Fibroblast of the aortic adventitia (primary cell): Measurements from ENCODE around the gene CDK5RAP2. TPM values are rescaled to one million over a fixed set of nuclear protein-coding genes. Genes with fewer than 3 reads are reported as not detected.
"Not testable (repeated sequence)": the region's sequence is repeated elsewhere in the genome, so short reads cannot be mapped to it uniquely, and the experiment has no call there.

ENCODE experiments used
- DNase-seq: peaks from one replicate; pipeline ENCODE4 v3.0.0-alpha.2; 2010; ENCODE audit warnings: low read depth
- H3K4me3 ChIP-seq: 2 replicates; pipeline ENCODE4 v1.5.1; 2011; ENCODE audit warnings: low read depth, mild to moderate bottlenecking, control low read depth, low read length, moderate library complexity
- CTCF ChIP-seq: IDR thresholded peaks from 2 replicates; pipeline ENCODE4 v1.5.1; 2011; ENCODE audit warnings: mild to moderate bottlenecking, low read length, control low read depth, inconsistent platforms; ENCODE audit not compliant: insufficient read depth
- total RNA-seq: library from RNA; depleted of rRNA; stranded (reverse); fragments of >200 nt; gene quantifications from 2 replicates; pipeline ENCODE4 v1.2.3, GENCODE V29; 2012; ENCODE audit warnings: low replicate concordance

The CDK5RAP2 gene
- total RNA-seq, 1 donor, result 36.8 TPM

DNA sequence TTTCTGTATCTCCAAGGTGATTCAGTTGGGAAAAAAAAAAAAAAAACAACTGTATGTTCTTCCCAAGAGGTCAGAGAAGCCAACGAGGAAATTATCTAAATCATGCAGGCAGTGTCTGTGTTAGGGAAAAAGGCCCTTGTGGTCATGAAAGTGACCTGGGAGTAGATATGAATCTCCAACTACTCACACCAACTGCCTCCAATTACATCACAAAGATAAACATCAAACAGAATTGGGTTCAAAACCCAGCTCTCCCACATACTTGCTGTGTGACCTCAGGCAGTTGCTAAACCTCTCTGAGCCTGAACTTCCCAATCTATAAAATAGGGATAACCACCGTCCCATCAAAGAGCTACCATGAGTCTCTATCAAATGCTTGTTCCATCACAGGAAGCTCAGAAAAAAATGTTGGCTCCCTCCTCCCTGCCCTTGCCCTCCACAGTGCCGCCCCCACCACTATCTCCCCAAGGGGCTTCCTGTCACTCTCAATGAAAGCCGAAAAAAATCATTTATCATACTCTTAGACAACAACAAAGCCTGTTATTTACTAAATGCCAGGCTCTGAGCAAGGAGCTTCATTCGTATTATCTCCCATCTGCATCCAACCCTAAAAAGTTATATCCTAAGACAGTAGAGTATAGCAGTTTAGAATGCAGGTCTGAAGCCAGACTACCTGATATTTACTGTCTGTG is 42.9 kb downstream of the CDK5RAP2 start:
- H3K4me3 ChIP-seq, result no peak overlapping the region
- TF ChIP-seq CTCF, result no peak
- DNase-seq, result no peak

- H3K4me3 ChIP-seq, result no peak overlapping the region
- TF ChIP-seq CTCF, result no peak
- no peak for DNase-seq
Measured at GRCh38 chr9:120536094-120536493, 43.9 kb downstream of the CDK5RAP2 start.

GRCh38 chr9:120534266-120534665 is 45.7 kb downstream of the CDK5RAP2 start:
- no peak overlapping the region for H3K4me3 ChIP-seq
- no peak for DNase-seq
- TF ChIP-seq CTCF, result no peak

DNA sequence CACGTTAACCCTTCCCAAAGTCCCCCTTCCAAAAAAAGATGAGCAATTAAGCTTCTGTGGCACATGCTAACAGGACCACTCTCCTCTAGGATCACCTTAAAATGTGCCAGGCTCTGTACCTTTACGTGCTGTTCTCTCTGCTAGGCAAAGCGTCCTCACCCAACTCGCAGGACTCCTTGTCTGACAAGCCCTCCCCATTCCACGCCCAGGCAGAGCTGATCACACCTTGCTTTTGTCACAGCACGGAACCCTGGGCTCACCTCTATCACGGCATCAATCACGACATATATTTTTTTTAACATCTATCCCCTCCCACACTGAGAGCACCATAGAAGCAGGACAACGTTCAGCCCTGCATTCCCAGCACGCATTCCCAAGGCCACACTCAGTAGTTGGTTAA is 47.1 kb downstream of the CDK5RAP2 start:
- no peak for TF ChIP-seq CTCF
- no peak overlapping the region for H3K4me3 ChIP-seq
- no peak for DNase-seq

DNA sequence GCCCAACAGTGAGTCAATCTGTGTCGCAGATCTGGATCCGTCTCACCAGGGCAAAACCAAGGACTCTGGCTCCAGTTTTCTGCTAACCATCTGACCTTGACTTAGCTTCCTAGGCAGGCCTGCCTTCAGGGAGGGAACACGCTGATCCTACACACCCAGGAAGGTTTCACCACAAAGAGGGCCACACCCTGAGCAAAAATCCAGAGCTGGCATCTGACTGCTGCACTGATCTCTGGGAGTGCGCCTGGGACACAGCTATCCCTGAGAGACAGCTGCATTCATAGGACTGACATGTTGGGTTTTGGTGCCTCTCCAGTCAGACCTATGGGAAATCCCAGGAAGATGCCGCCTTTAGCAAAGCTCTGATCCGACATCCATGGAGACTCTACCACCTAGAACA is 47.5 kb downstream of the CDK5RAP2 start:
- H3K4me3 ChIP-seq, result no peak overlapping the region
- no peak for TF ChIP-seq CTCF
- peak; percentile 63 for DNase-seq

- no peak overlapping the region for H3K4me3 ChIP-seq
- peak; percentile 46 for TF ChIP-seq CTCF
- peak; percentile 36 for DNase-seq
Measured at GRCh38 chr9:120531683-120532300, 48.2 kb downstream of the CDK5RAP2 start.

DNA sequence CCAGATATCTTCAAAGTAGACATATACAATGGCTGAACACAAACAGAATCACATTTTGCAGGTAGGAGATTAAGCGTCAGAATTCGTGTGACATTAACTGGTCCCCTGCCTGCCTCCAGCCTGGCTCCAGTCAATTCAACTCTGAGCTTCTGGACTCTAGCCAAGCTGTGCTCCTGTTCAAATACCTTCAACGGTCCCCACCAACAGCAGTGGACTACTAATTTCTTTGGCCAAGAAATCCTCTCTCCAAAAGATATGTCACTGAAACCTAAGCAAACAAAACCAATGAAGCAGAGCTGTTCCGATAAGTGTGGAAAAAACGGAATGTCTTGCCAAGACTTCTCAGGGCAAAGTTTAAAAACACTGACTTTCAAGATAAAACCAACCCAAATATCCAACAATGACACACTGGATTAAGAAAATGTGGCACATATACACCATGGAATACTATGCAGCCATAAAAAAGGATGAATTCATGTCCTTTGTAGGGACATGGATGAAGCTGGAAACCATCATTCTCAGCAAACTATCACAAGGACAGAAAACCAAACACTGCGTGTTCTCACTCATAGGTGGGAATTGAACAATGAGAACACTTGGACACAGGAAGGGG is 49.6 kb downstream of the CDK5RAP2 start:
- H3K4me3 ChIP-seq, DNase-seq: not testable (repeated sequence)
